PC-9 (cell line): ENCODE results near the gene RBCK1. TPM values are rescaled to one million over a fixed set of nuclear protein-coding genes. Genes with fewer than 3 reads are reported as not detected.

Experiments
- BruUV-seq: library from RNA; stranded (reverse); fragments of 400-500 nt; replicated peaks from 2 replicates; lab custom pipeline; 2021; lab: Mats Ljungman, UMichigan
- CTCF ChIA-PET: fragments of 300-600 bp; sonication (Branson Sonifier 250); formaldehyde crosslinking; loops from one replicate; lab custom pipeline; 2022; ENCODE audit warnings: antibody characterized with exemption; lab: Charles Lee
- POLR2A ChIA-PET: fragments of 300-600 bp; sonication (Branson Sonifier 250); formaldehyde crosslinking; loops from one replicate; lab custom pipeline; 2022; ENCODE audit warnings: antibody characterized with exemption; ENCODE audit not compliant: unreplicated experiment; lab: Charles Lee
- DNase-seq, 2 experiments: peaks; one replicate each; pipeline versions ENCODE4 v3.0.0 to v3.0.0-alpha.2; 2015 to 2022; ENCODE audit warnings: mixed read lengths in 1 of 2
- H2AFZ ChIP-seq: fragments of 200-600 bp; sonication (generic); 2 replicates; pipeline ENCODE4 v1.8.1; 2017; ENCODE audit warnings: antibody characterized with exemption
- H3F3A ChIP-seq: fragments of 200-600 bp; sonication (generic); 2 replicates; pipeline ENCODE4 v1.8.1; 2017; ENCODE audit warnings: antibody characterized with exemption, mild to moderate bottlenecking, low read depth; ENCODE audit not compliant: insufficient read depth
- H3K27ac ChIP-seq: fragments of 200-600 bp; sonication (generic); 2 replicates; pipeline ENCODE4 v1.6.1; 2016; ENCODE audit warnings: mixed run types
- H3K27me3 ChIP-seq: fragments of 200-600 bp; sonication (generic); 2 replicates; pipeline ENCODE4 v1.6.1; 2016; ENCODE audit warnings: low read depth, mixed run types; ENCODE audit not compliant: insufficient read depth
- H3K36me3 ChIP-seq: fragments of 200-600 bp; sonication (generic); 2 replicates; pipeline ENCODE4 v1.6.1; 2016; ENCODE audit warnings: low read depth, mixed run types
- H3K4me1 ChIP-seq: fragments of 200-600 bp; sonication (generic); replicated peaks from 2 replicates; pipeline ENCODE4 v1.6.1; 2016; ENCODE audit warnings: mixed run types; ENCODE audit not compliant: insufficient read depth
- H3K4me2 ChIP-seq: fragments of 200-600 bp; sonication (generic); 2 replicates; pipeline ENCODE4 v1.6.1; 2017; ENCODE audit warnings: mixed run types
- H3K4me3 ChIP-seq: fragments of 200-600 bp; sonication (generic); 2 replicates; pipeline ENCODE4 v1.6.1; 2016; ENCODE audit warnings: mixed run types
- H3K79me2 ChIP-seq: fragments of 200-600 bp; sonication (generic); 2 replicates; pipeline ENCODE4 v1.6.1; 2017; ENCODE audit warnings: low read depth, mixed run types
- H3K9me2 ChIP-seq: fragments of 200-600 bp; sonication (generic); 2 replicates; pipeline ENCODE4 v1.8.1; 2017; ENCODE audit warnings: mild to moderate bottlenecking; ENCODE audit not compliant: insufficient read depth
- H3K9me3 ChIP-seq: fragments of 200-600 bp; sonication (generic); 2 replicates; pipeline ENCODE4 v1.8.1; 2016; ENCODE audit warnings: low read depth; ENCODE audit not compliant: insufficient read depth
- H4K20me1 ChIP-seq: fragments of 200-600 bp; sonication (generic); 2 replicates; pipeline ENCODE4 v1.8.1; 2017; ENCODE audit not compliant: insufficient read depth
- EZH2 ChIP-seq: fragments of 200-600 bp; sonication (generic); IDR thresholded peaks from 2 replicates; pipeline ENCODE4 v1.8.0; 2017; ENCODE audit warnings: antibody characterized with exemption, low read depth
- intact Hi-C: fragments of 100-400 bp; cut with micrococcal nuclease; formaldehyde crosslinking; loops from one replicate; pipeline ENCODE4 v1.10.0; 2022; ENCODE audit not compliant: unreplicated experiment
- total RNA-seq: library from RNA; stranded (reverse); gene quantifications from 2 replicates; pipeline ENCODE4 v1.2.3, GENCODE V29; 2021
- TF ChIP-seq, protein P1 (sequence below): fragments of 200-600 bp; sonication (generic); conservative IDR thresholded peaks from 2 replicates; pipeline ENCODE4 v1.6.1; 2017; ENCODE audit warnings: mixed run types, antibody characterized with exemption, mild to moderate bottlenecking, moderate library complexity

RBCK1 gene
- total RNA-seq, 1 experiment from 2014 or later = 176 TPM

DNA sequence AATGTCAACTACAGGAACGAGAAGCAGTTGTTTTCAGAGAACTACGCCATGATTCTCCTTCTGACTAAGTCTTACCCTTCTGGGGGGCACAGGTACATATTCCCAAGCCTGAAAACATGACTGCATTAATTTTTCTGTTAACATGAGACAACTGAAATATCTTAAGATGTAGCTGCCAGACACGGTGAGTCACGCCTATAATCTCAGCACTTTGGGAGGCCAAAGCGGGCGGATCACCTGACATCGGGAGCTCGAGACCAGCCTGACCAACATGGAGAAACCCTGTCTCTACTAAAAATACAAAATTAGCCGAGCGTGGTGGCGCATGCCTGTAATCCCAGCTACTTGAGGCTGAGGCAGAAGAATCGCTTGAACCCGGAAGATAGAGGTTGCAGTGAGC, 32.5 kb downstream of the RBCK1 start:
- H3K4me2 ChIP-seq = no peak overlapping the region
- BruUV-seq = no TSS peak
- no peak for DNase-seq
- no peak overlapping the region for H3K4me3 ChIP-seq
- TF ChIP-seq EZH2 = no peak
- TF ChIP-seq, protein P1, sequence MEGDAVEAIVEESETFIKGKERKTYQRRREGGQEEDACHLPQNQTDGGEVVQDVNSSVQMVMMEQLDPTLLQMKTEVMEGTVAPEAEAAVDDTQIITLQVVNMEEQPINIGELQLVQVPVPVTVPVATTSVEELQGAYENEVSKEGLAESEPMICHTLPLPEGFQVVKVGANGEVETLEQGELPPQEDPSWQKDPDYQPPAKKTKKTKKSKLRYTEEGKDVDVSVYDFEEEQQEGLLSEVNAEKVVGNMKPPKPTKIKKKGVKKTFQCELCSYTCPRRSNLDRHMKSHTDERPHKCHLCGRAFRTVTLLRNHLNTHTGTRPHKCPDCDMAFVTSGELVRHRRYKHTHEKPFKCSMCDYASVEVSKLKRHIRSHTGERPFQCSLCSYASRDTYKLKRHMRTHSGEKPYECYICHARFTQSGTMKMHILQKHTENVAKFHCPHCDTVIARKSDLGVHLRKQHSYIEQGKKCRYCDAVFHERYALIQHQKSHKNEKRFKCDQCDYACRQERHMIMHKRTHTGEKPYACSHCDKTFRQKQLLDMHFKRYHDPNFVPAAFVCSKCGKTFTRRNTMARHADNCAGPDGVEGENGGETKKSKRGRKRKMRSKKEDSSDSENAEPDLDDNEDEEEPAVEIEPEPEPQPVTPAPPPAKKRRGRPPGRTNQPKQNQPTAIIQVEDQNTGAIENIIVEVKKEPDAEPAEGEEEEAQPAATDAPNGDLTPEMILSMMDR = no peak
- H3K4me1 ChIP-seq = peaks cover 12% of the 10 kb centered on the region
- no peaks in the 10 kb centered on the region for H3K9me3 ChIP-seq
- no peaks in the 10 kb centered on the region for H3K79me2 ChIP-seq
- intact Hi-C loops = no loop called here
- peaks cover 11% of the 10 kb centered on the region for H4K20me1 ChIP-seq
- ChIA-PET CTCF (no interaction called here), POLR2A (no interaction called here)
- H3K9me2 ChIP-seq = no peaks in the 10 kb centered on the region
- H2AFZ ChIP-seq = no peak overlapping the region
- H3K27me3 ChIP-seq = no peaks in the 10 kb centered on the region
- H3K27ac ChIP-seq = no peak overlapping the region
- H3K36me3 ChIP-seq = peaks cover 30% of the 10 kb centered on the region
- H3F3A ChIP-seq = no peaks in the 10 kb centered on the region

DNA sequence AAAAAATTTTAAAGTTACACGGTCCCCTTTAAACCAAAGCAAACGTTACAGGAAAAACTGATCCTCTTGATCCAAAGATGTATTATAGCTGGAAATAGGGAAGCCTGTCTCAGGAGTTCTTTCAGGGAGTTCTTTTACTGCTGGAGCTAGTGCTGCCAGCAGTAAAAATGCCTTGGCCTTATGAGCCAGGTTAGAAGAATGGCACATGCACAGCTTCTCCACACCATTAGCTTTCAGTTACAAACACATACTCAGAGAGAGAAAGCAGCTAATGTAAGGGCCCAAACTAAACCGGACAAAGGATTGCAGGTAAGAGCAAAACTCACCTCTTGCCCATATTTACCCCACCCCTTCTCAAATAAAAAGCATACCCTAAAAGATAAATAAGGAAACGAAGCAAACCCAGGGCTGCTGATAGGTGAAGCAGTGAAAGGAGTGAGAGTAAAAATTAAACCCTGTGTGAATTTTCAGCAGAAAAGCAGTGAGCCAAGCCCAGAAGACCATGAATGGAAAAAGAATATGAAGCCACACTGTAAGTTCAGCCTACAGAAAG, 35.2 kb downstream of the RBCK1 start:
- H2AFZ ChIP-seq = no peak overlapping the region
- H3K27me3 ChIP-seq = no peaks in the 10 kb centered on the region
- H3K4me1 ChIP-seq = peaks cover 12% of the 10 kb centered on the region
- H3K9me2 ChIP-seq = no peaks in the 10 kb centered on the region
- intact Hi-C loops = no loop called here
- POLR2A ChIA-PET = no interaction called here
- TF ChIP-seq, protein P1 = no peak
- no peak for TF ChIP-seq EZH2
- no peak overlapping the region for H3K27ac ChIP-seq
- H3K9me3 ChIP-seq = no peaks in the 10 kb centered on the region
- CTCF ChIA-PET = interaction anchor here (0.6 kb wide), 1 partner anchor 77 kb away, joined by 7 read pairs; no protein-coding TSS in a partner anchor
- peaks cover 36% of the 10 kb centered on the region for H3K36me3 ChIP-seq
- no peak for DNase-seq
- no TSS peak for BruUV-seq
- peaks cover 20% of the 10 kb centered on the region for H4K20me1 ChIP-seq
- H3F3A ChIP-seq = peaks cover 6% of the 10 kb centered on the region; the same call in 1 of the 2 replicates
- H3K4me3 ChIP-seq = no peak overlapping the region
- H3K4me2 ChIP-seq = no peak overlapping the region
- 0 out of 2 replicates have a peak, but pooled peaks cover 5% of the 10 kb centered on the region for H3K79me2 ChIP-seq

DNA sequence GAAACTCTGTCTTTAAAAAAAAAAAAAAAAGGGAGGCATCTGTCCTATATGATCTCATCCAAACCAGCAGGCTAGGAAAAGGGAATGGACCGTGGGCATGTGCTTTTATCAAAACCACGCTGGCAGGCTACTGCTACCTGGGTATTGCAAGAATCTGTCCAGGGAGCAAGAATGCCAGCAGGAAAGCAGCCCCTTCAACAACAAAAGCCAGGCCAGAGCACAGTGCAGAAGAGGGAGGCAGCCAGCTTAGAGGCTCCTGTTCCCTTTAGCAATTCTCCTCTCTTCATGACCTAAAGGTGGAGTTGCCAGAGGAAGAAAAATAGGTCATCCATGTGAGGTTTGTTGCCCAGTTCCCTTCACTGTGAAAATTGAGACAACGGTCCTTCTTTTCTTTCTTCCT, 36.0 kb downstream of the RBCK1 start:
- H3K4me1 ChIP-seq = peaks cover 12% of the 10 kb centered on the region
- no peaks in the 10 kb centered on the region for H3K9me3 ChIP-seq
- TSS peak; percentile 8 for BruUV-seq
- H3K79me2 ChIP-seq = peaks cover 5% of the 10 kb centered on the region; the same call in 1 of the 2 replicates
- ChIA-PET CTCF (interaction anchor here (0.6 kb wide), 1 partner anchor 78 kb away, joined by 7 read pairs; no protein-coding TSS in a partner anchor), POLR2A (no interaction called here)
- peaks cover 20% of the 10 kb centered on the region for H4K20me1 ChIP-seq
- H3K9me2 ChIP-seq = no peaks in the 10 kb centered on the region
- H3K36me3 ChIP-seq = peaks cover 35% of the 10 kb centered on the region
- intact Hi-C loops = no loop called here
- no peak overlapping the region for H3K27ac ChIP-seq
- peaks cover 6% of the 10 kb centered on the region; the same call in 1 of the 2 replicates for H3F3A ChIP-seq
- no peak overlapping the region for H2AFZ ChIP-seq
- H3K4me3 ChIP-seq = no peak overlapping the region
- no peaks in the 10 kb centered on the region for H3K27me3 ChIP-seq
- H3K4me2 ChIP-seq = no peak overlapping the region
- TF ChIP-seq, protein P1 = no peak
- TF ChIP-seq EZH2 = no peak
- no peak for DNase-seq
